Activated CD4-positive, CD25-positive, alpha-beta regulatory T cell treated with anti-CD3 and anti-CD28 coated beads, Interleukin-2, amount 50 U/mL, for 24 hours (primary cell): ENCODE results near the gene ZBTB47.

Source experiments
- ATAC-seq, 2 donors: fragments of 150-1000 bp; cut with Tn5 transposase; one replicate each; pipeline ENCODE4 v1.10.0; 2021; ENCODE audit warnings: mild to moderate bottlenecking in 1 of 2, moderate library complexity in 1 of 2

ZBTB47 gene

DNA sequence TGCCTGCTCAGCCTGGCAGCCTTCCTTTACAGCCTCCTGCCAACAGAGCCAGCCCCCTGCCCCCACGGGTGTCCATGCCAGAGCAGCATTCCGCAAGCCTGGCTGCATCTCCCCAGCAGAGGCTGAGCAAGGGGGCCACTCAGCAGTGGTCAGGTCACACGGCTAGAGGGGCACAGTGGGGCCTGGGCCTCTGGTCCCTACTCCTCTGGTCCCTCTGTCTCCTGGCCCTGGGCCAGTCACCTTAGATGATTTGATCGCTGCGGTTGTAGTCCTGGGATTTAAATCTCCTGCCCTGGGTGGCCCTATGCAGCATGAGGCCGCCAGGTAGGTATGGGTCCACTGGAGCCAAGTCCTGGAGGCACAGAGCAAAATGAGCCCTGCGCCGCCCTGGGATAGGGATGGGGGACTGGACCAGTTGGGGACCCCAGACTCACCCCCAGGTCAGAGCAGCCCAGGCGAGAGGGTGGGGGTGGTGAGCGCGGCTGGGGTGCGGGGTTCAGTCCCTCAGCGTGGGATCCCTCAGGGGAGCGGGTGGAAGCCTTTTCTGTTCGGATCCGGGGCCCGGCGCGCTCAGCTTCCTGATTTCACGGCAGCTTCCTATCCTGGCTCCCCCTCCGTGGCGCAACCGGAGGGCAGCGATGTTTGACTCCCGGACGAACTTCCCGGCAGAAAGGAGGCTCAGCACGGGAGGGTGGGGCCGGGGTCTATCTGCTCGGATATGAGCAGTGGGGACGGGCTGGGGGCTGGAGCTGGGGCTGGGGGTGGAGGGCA is at the start of gene ZBTB47:
TSS of gene ZBTB47 (plus strand) at position 138 of the 771 bp plus-strand sequence. CDS start 4,659 bp downstream, outside the sequence.
- no peak for ATAC-seq

DNA sequence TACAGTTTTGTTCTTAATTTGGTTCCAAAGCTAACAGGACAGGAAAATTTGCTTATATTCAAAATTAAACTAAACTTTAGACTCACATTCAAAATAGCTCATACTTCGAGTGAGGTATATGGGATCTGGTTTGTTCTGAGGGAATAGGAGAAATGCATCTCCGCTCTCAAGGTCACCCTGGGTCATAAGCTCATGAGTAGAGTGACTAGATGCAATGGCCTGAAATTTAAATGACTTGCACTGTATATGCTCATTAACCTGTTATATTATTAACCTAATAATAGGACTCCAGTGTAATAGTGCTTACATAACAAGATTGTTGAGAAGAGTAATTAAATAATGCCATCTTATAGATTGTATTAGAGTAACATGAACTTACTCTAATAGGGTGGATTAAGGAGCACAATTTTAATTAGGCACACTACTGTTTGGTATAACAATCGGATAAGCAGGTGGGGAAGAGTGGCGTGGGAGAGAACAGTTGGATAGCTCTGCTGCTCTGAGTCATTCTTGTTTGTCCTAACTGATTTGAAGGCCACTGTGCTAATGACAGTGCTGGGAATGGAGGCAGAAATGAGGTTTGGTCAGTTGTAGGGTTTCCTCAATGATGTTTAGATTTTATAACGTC is 47.8 kb upstream of the ZBTB47 start:
- ATAC-seq, result no peak

- no peak for ATAC-seq
Measured at GRCh38 chr3:42608581-42608980, 44.9 kb upstream of the ZBTB47 start.

GRCh38 chr3:42610976-42611375 is 42.5 kb upstream of the ZBTB47 start:
- ATAC-seq, result peak; percentile 49 to 56

DNA sequence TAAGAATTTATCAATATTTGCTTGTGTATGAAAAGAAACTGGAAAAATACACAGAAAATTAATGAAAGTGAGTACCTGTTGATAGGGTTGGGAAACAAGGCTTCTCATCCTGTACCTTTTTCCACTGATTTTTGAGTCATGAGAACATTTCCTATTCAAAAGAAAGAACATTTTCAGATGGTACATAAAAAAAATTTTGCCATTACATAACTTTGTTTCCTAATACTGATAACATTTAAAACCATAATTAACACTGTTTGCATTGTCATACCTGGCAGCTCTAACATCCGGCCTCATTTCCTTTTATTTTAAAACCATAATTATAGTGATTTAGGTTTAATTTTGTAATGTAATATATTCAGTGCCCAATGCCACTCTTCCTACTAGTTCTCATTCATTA is 41.3 kb upstream of the ZBTB47 start:
- no peak for ATAC-seq

DNA sequence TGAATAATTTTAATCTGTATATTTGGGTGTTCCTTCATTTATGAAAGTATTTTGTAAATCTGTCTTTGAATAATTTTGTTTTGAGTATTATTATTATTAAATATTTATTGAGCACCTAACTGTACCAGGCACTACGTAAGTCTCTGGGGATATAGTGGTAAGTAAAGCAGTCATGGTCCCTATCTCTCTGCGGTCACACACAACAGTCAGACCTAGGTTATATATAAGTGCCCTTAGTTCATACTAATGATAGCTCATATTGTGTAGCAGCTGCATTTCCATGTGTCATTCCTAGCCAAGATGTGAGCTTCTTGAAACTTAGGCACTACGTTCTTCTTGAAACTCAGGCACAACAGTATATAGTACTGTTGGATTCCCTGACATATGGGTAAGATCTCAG is 40.6 kb upstream of the ZBTB47 start:
- peak in 1 of 2 donors; percentile 48 for ATAC-seq

DNA sequence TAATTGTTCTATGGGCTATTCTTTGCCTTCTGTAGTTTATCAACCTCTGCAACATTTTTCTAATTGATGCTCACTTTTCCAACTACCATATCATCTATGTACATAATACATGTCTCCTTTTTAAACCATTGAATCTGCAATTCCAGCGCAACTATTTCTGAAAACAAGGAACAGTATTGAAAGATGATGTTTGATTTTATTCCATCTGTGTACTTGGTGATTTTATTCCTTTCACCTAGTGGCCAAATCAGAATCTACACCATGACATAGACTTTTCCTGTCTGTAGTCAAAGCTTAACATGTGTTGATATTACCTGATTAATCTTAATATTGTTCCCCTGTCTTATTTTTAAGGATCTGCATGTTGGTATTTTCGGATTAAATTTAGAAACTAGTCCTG is 40.0 kb upstream of the ZBTB47 start:
- ATAC-seq, result peak in 1 of 2 donors; percentile 56

DNA sequence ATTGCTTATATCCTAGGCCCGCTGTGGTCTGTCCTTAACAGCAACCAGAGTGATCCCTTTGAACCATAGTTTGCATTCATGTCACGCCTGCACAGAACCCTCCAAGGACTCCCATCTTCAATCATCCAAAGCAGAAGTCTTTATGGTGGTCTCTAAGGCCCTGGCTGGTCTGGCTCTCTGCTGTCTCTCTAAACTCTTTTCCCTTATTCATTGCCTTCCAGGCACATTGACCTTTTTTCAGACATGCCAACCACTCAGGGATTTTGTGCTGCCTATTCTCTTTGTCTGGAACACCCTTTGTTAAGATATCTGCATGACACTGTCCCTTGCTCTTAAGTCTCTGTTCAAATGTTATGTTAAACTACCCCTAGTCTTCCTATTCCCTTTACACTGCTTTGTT is 21.9 kb upstream of the ZBTB47 start:
- ATAC-seq, result no peak

DNA sequence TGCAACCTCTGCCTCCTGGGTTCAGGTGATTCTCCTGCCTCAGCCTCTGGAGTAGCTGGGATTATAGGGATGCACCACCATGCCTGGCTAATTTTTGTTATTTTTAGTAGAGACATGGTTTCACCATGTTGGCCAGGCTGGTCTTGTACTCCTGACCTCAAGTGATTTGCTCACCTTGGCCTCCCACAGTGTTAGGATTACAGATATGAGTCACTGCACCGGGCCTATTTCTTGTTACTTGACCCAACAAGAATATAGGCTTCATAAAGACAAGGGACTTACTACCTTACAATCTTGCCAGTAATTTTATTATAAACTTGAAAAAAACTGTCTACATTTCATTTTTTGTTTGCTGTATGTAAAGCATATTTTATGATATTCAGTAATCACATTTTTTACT is 21.4 kb upstream of the ZBTB47 start:
- no peak for ATAC-seq

DNA sequence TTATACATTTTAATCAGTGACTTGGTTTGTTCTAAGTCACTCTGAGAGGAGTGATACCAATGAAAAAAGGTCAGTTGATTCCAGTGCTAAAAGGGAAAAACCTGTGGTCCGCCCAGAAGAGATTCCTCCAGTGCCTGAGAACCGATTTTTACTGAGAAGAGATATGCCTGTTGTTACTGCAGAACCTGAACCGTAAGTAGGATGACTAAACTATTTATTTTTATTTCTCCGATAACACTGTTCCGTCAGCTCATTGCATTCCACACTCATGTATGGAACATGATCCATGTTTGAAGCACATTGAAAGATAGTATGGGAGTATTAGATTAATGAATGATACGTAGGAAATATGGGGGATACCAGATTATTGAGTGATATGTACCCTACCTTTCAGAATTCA is 20.0 kb upstream of the ZBTB47 start:
- no peak for ATAC-seq

DNA sequence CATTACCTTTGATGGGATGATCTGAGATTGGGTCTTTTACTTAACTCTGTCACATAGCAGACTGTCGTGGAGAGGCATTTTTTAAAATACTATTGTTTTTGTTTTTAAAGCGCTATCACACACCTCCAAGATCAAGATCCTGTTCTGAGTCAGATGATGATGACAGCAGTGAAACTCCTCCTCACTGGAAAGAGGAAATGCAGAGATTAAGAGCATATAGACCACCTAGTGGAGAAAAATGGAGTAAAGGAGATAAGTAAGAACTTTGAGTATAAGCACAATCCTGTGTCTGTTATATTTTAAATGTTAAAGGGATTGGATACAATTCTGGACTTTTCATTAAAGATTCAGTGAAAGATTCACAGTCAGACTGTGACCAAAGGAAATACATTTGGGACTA is 18.4 kb upstream of the ZBTB47 start:
- peak; percentile 33 to 36 for ATAC-seq

DNA sequence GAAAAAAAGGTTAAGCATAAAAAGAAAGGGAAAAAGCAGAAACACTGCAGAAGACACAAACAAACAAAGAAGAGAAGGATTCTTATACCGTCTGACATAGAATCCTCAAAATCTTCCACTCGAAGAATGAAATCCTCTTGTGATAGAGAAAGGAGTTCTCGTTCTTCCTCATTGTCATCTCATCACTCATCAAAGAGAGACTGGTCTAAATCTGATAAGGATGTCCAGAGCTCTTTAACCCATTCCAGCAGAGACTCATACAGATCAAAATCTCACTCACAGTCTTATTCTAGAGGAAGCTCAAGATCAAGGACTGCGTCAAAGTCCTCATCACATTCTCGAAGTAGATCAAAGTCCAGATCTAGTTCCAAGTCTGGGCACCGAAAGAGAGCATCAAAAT is 16.5 kb upstream of the ZBTB47 start:
- no peak for ATAC-seq

GRCh38 chr3:42638339-42638842 is 15.1 kb upstream of the ZBTB47 start:
- peak; percentile 87 to 89 for ATAC-seq

DNA sequence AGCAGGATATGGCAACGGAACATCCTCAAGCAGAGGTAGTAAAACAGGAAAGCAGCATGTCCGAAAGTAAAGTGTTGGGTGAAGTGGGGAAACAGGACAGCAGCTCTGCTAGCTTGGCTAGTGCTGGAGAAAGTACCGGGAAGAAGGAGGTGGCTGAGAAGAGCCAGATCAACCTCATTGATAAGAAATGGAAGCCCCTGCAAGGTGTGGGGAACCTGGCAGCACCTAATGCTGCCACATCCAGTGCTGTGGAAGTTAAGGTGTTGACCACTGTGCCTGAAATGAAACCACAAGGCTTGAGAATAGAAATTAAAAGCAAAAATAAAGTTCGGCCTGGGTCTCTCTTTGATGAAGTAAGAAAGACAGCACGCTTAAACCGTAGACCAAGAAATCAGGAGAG is 14.3 kb upstream of the ZBTB47 start:
- ATAC-seq, result no peak

GRCh38 chr3:42640129-42640528 is 13.4 kb upstream of the ZBTB47 start:
- no peak for ATAC-seq

- ATAC-seq, result no peak
Measured at GRCh38 chr3:42640771-42641370, 12.6 kb upstream of the ZBTB47 start.

DNA sequence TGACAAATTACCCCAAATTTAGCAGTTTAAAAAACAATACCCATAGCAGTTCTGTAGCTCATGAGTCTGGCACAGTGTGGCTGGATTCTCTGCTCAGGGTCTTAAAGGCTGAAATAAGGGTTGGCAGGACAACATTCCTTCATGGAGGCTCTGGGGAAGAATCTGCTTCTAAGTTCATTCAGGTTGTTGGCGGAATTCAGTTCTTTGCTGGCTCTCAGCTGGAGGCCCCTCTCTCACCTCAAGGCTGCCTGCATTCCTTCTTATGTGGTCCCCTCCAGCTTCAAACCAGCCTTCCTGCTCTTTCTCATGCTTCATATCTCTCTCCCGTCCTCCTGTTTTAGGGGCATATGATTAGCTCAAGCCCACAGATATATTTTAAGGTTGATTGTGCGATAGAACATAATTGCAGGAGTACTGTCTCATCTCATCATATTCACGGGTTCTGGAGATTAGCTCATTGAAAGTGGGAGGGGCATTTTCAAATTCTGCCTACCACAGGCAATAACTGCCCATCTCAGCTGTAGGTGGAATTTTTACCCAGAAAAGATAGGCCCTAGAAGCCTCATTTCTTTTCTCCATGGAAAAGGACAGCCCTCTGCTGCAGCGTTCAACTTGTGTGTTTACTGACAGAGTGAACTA is 5.6 kb upstream of the ZBTB47 start:
- ATAC-seq, result no peak

DNA sequence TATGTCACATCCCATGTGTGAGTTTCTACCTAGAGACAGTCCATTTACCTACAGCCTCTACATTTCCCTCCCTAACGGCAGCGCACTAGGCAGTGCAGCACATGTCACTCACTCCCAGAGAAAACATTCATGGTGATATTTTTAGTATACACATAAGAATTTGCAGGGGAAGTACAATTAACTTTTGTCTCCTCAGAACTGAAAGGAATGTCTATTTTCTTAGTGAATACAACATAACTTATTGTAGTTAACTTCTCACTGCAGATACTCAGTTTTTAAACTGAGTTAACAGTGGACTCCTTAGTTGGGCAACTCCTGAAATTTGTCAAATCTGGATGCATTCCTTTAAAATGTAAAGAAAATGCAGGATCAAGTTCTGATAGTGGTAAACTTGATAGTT is 4.5 kb upstream of the ZBTB47 start:
- no peak for ATAC-seq

DNA sequence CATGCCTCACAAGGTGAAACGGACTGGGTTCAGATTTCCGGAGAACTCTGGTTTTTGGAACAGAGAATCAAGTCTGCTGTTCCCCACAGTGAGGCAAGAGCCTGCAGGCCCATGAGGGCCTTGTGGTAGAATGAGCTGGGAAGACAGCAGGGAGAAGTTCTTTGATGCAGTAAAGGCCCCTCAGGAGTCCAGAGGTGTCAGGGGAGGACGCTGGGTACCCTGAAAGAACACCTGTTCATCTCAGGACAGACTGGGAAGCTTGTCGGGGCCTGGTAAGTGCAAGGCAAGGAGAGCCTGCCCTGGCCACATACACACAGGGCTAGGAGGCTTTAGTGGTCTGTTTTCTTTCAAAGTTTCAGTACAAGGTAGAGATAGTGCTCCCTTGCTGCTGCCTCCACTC is 3.7 kb upstream of the ZBTB47 start:
- ATAC-seq, result no peak

GRCh38 chr3:42651248-42652091 is 2.0 kb upstream of the ZBTB47 start:
- ATAC-seq, result no peak

GRCh38 chr3:42652251-42652610 is 1.3 kb upstream of the ZBTB47 start:
- ATAC-seq, result no peak

DNA sequence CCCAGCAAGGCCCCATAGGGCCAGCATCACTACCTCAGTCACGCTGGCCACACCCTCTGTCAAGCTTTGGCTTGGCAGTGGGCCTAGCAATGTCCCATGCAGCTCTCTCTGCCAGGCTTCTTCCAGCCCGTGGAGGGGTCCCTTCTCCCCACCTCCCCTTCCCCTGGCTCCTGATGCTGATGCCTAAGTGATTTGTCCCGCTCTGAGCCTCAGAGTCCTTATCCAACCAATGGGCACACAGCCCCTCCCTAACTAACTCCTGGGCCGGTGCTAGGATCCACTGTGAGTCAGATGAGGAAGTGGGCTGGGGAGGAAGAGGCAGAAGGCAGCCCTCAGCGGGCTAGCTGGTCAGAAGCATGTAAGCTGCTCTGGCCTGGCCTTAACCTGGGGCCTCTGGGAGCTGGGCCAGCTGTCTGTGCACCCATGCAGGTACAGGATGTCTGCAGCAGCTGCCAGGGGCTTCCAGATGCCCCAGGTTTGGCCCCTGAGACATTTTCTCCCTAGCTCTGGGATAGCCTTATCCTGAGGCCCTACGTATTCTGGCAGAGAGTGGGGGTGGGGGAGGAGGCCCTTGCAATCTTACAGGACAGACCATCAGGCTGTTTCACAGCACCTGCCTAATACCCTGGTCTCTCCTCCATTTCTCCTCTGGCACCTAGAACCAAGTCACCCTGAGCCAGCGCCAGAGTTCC is 740 bp upstream of the ZBTB47 start:
- no peak for ATAC-seq
